ENCODE data around the gene VKORC1L1. TPM values are rescaled to one million over a fixed set of nuclear protein-coding genes. Genes with fewer than 3 reads are reported as not detected.

VKORC1L1 gene
- total RNA-seq, 1 experiment from 2014 or later: 29.4 TPM

- H3K23me2 ChIP-seq (ENCODE audit: insufficient read length, low read depth, low read length, poor library complexity, severe bottlenecking): no peaks in the 10 kb centered on the region
Measured at GRCh38 chr7:65931685-65932084, 58.8 kb downstream of the VKORC1L1 start.

More at GRCh38 chr7:65931685-65932084, 58.8 kb downstream of the VKORC1L1 start:
- Histone ChIP-seq H3K4me1 (ENCODE audit: insufficient read depth, low read length) (no peaks in the 10 kb centered on the region; the same call in 1 of the 2 replicates), H3K23ac (ENCODE audit: insufficient read length, low read depth, low read length) (no peak overlapping the region), H4K5ac (ENCODE audit: insufficient read length, low read depth, low read length) (no peak overlapping the region), H2BK20ac (ENCODE audit: low read depth, low read length, poor library complexity, severe bottlenecking) (no peak overlapping the region), H2BK120ac (ENCODE audit: low read depth, low read length, poor library complexity, severe bottlenecking) (no peak overlapping the region), H3K9ac (ENCODE audit: extremely low read depth, insufficient read length, low read length) (no peak overlapping the region), H3K27me3 (ENCODE audit: insufficient read depth, low read length) (no peaks in the 10 kb centered on the region), H2AFZ (ENCODE audit: low read length) (no peak overlapping the region), H3K79me2 (ENCODE audit: insufficient read depth, low read length) (peaks cover 1% of the 10 kb centered on the region; the same call in 1 of the 2 replicates), H3K79me1 (ENCODE audit: insufficient read depth, low read depth, low read length, poor library complexity, severe bottlenecking) (peaks cover 2% of the 10 kb centered on the region), H4K8ac (replicated peaks; ENCODE audit: insufficient read length, low read depth, low read length) (no peak overlapping the region), H2BK15ac (ENCODE audit: low read depth, low read length) (no peak overlapping the region), H3K4ac (ENCODE audit: low read depth, low read length) (no peak overlapping the region), H3K14ac (ENCODE audit: insufficient read depth, low read length) (no peak overlapping the region; the same call in 1 of the 2 replicates), H3K4me2 (ENCODE audit: insufficient read depth, insufficient read length, low read length) (no peak overlapping the region), H3K9me3 (ENCODE audit: control insufficient read depth, low read depth, low read length) (no peaks in the 10 kb centered on the region), H2AK5ac (ENCODE audit: insufficient read length, low read length) (no peak overlapping the region), H3K27ac (ENCODE audit: insufficient read length, low read depth, low read length) (no peak overlapping the region), H2BK5ac (ENCODE audit: insufficient read length, low read length) (no peak overlapping the region), H4K20me1 (ENCODE audit: control insufficient read depth, insufficient read depth, insufficient read length) (no peaks in the 10 kb centered on the region), H3K56ac (ENCODE audit: insufficient read length, low read depth, low read length) (no peak overlapping the region), H3K18ac (ENCODE audit: insufficient read length, low read depth, low read length) (no peak overlapping the region), H2BK12ac (ENCODE audit: insufficient read length, low read depth, low read length) (no peak overlapping the region), H3T11ph (ENCODE audit: low read length) (no peak overlapping the region), H4K91ac (ENCODE audit: insufficient read length, low read depth, low read length) (no peak overlapping the region)
- no peak overlapping the region for H3K27ac Mint-ChIP-seq
- no peak for TF ChIP-seq CTCF (conservative IDR thresholded peaks at IDR 0.05)
- no peaks in the 10 kb centered on the region for H3K27me3 Mint-ChIP-seq (ENCODE audit: low read depth)
- WGBS (ENCODE audit: extremely low coverage, insufficient read length, low lambda C conversion rate): no CpG with 5 or more reads among the region's 4 CpGs
- H3K4me3 Mint-ChIP-seq: no peak overlapping the region
- H3K36me3 Mint-ChIP-seq (ENCODE audit: insufficient read depth in 1 of 3, low read depth in 3 of 3): no peaks in the 10 kb centered on the region
- H3K4me1 Mint-ChIP-seq: peaks cover 4 to 10% of the 10 kb centered on the region in 2 experiments; a peak in 3 of 4 replicates
- DNase-seq: no peak
- H3K9me3 Mint-ChIP-seq: no peaks in the 10 kb centered on the region

Data from H9 (cell line).